Stimulated activated CD4-positive, alpha-beta T cell treated with anti-CD3 and anti-CD28 coated beads, Interleukin-4, amount 100 ng/mL, for 24 hours (primary cell): ENCODE measurements around the gene MTURN.
"Not testable (repeated sequence)": the region's sequence is repeated elsewhere in the genome, so short reads cannot be mapped to it uniquely, and the experiment has no call there.

Experiments
- DNase-seq: peaks from one replicate; pipeline ENCODE4 v3.0.0-alpha.2; 2020

The MTURN gene

DNA sequence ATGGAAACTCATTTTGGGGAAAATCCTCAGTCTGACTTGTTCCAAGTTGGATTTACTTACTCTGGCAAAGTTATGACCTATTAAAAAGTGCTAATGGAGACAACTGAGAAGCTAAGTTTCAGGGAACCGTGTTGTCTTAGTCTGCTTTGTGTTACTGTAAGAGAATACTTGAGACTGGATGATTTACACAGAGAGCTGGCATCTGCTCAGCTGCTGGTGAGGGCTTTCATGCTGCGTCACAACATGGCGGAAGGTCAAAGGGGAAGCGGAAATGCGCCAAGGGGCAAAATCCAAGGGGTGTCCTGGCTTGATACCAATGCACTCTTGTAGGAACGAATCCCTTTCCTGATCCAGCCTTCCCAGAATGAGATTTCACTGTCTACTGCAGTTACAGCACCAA, 46.4 kb downstream of the MTURN start:
- DNase-seq: no peak

DNA sequence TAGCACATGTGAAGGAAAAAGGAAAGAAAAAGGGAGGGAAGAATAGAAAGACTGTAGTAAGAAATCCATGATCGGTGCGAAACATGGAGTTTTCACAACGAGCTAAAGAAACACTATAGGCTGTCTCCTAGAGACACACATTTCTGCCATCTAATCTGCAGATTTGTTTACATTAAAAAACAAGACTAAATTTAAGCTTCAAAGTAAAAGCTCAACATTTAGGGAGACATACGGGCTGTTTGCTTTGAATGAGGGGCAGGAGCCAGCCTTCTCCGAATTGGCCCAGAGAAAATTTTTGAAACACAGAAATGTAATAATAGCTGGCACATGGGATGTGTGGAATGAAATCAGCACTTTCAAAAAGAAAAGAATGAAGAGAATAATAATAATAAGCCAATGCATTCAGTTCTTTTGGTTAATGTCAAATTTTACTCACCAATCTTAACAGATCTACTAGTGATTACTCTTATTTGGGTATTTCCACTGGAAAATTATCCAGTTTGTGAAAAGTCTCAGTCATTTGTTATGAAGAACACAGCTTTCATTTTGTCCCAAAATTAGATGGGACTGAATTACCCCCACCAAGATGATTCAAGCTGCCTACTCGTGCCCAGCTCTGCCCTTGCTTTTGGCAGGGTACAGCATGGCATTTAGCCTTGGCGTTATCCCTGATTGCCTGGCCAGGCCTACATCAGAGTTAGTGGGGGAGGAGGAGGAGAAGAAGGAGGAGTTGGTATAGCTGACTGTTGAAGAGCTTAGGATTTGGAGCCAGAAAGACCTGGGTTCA, 47.1 kb downstream of the MTURN start:
- DNase-seq: no peak

DNA sequence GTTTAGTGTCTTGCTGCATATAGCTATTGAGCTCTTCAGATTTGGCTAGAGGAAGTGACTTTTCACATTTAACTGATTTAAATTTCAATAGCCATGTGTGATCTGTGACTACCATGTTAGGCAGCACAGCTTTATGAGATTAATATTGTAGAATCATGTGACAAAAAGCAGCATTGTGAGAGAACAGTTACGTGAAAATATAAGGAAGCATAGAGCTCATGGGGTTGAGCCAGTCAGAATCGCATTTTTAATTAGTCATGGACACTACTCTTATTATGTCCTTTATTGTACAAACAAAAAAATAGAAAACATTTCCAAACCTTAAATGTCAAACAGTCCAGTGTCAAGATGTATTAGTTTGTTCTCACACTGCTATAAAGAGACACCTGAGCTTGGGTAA, 48.0 kb downstream of the MTURN start:
- no peak for DNase-seq

DNA sequence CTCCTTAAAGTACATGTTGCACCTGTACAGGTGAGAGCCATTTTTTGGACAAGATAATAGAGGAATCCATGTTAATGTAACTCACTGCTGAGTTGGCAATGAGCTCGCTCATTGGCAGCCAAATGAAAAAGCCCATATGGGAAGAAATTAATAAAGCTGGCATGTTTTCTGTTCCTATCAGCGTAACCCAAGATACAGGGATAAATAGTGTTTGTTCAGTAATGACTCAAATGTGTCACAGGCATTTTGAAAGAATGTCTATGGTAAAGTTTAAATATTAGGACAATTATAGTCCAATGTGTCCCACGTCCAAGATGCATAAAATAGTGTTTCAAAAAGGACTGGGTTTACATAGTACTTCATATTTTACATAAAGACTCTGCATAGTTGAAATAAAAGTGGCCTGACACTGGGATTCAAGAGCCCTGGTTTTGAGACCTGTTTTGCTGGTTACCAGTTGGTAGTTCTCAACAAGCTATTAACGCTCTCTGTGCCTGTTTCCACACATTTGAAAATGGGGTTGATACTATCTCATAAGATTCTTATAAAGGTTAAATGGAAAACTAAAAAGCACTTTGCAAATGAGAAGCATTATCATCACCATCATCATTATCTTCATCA, 49.1 kb downstream of the MTURN start:
- no peak for DNase-seq

DNA sequence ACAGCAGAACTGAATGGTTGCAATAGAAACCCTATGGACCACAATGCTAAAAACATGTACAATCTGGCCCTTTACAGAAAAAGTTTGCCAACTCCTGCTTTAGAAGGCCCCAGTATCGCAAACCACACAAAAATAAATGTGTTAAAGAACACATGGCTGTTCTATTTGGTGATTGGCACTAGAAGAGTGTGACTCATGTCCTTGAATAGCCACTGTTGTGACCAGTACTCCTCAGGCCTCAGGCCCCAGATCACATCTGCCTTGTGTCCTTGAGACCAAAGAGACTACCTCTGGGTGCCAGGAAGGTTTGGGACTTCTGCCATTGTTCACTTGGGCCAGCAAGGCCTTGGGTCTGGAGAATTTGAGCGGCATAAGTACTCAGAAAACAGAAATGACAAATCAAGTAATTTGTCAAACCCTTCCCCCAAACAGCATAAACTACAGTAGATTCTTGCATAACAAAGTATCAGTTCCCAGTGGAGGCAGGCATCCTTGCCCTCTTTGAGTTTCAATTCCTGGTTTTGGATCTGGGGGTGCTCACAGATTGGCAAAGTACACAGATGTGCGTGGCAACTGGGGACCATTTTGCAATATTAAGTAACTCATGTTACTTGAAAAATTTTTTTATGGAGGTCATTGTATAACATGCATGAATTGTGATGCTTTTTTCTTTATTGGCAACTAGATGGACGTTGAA, 50.2 kb downstream of the MTURN start:
- no peak for DNase-seq

DNA sequence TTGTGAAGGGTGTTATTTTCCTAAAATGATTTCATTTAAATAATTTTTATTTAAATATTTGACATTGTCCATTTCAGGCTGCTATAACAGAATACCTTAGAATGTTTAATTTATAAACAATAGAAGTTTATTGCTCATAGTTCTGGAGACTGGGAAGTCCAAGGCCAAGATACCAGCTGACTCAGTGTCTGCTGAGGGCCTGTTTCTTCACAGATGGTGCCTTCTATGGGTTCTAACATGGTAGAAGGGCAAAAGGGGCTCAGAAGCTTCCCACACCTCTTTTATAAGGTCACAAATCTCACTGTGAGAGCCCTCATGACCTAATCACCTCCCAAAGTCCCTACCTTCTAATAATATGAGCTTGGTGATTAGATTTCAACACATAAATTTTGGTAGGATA, 50.7 kb downstream of the MTURN start:
- no peak for DNase-seq

DNA sequence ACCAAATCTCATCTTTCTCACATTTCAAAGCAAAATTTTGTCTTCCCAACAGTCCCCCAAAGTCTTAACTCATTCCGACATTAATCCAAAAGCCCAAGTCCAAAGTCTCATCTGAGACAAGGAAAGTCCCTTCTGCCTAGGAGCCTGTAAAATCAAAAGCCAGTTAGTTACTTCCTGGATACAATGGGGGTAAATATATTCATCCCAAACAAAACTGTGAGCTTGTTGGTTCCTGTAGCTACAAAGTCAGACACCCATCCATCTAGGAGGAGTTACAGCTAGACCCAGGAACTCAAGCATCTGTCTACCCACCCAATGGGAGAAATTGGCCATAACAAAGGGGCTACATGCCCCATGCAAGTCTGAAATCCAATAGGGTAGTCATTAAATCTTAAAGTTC, 51.9 kb downstream of the MTURN start:
- no peak for DNase-seq

DNA sequence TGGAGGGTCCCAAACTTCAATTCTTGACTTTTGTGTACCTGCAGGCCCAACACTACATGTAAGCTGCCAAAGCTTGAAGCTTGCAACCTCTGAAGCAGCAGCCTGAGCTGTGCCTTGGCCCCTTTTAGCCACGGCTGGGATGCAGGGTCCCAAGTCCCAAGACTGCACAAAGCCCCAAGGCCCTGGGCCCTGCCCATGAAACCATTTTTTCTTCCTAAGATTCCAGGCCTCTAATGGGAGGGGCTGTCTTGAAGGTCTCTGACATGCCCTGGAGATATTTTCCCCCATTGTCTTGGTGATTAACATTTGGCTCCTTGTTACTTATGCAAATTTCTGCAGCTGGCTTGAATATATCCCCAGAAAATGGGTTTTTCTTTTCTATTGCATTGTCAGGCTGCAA, 52.7 kb downstream of the MTURN start:
- no peak for DNase-seq

DNA sequence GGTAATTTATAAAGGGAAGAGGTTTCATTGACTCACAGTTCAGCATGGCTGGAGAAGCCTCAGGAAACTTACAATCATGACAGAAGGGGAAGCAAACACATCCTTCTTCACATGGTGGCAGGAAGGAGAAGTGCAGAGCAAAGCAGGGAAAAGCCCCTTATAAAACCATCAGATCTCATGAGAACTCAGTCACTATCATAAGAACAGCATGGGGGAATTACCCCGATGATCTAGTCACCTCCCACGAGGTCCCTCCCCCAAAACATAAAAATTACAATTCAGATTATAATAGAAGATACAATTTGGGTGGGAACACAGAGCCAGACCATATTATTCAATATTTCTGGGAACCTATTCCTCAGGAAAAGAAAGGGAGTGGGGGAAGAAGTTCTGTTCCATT, 53.6 kb downstream of the MTURN start:
- not testable (repeated sequence) for DNase-seq

DNA sequence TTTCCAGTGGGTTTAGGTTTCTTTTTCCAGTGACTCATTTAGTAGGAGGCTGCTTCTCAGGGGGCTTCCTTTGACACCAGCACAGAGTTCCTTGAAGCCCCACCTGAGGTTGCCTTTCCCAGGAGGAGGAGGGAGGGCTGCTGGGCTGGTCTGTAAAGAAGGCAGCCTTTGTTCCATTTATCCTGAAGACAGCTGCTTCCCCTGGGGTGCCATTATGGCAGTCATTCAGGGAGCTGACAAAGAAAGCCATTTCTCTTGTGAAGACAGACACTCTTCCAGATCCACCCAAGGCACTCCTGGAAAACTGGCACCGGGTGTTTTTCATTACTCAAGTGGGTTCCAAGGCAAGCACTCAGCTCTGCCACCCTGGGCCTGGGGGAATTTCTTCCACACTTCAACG, 54.0 kb downstream of the MTURN start:
- DNase-seq: no peak

DNA sequence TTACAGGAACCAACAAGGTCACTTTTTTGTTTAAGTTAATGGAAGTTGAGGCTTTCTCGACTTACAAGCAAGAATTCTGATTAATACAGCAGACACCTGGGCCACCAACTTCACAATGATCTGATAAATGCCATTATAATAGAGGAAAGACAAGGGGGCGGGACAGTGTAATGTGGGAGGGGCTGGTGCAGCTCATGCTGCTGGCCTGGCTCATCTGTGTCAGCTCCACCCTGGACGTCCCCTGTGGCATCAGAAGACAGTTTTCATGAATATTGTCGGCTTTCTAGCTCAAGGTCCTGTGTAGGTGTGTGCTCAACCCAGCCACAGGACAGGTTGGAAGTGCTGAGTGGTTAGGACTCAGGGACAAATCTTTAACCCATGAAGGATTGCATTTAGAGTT, 57.0 kb downstream of the MTURN start:
- no peak for DNase-seq

DNA sequence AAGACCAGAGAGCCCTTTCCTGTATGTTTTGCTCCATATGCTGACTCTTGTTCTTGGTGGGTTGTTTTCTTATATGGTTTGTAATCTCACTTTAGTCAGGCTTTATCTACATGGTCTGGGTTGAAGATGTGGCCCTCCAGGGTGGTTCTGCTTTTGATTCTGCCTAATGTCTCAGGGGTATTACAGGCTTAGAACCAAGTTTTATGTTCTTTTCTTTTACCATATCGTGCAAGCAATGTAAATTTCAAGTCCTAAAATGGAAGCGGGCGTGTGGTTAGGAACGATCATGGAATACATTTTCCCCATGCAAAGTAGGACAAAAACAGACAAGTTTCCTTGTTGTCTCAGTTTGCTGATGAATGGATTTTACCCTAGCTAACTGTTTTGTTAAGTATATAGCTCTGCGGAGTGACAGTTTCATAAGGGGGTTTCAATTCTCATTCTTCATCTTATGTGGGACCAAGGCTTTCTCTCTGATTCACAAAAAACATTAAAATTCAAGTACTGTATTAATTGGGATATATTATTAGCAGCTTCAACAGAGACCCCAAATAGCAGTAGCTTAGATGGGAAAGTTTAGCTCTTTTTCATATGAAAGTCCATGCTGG, 58.7 kb downstream of the MTURN start:
- no peak for DNase-seq

DNA sequence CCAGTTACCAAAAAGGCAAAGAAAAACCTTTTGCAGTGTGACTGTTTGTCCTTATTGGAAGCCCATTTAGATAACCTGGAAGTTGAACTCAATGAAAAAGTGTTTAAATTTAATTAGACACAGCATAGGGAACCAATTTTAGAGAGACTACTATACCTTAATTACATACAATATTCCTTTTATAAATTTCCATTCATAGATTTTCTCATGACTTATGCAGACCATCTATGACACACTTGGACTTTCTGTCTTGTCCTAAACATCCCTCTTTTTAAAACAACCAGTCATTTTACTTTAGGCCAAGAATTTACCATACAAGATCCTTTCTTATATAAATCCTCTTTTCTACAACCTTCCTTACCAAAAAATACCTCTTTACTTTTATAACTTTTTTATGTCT, 61.6 kb downstream of the MTURN start:
- DNase-seq: no peak

DNA sequence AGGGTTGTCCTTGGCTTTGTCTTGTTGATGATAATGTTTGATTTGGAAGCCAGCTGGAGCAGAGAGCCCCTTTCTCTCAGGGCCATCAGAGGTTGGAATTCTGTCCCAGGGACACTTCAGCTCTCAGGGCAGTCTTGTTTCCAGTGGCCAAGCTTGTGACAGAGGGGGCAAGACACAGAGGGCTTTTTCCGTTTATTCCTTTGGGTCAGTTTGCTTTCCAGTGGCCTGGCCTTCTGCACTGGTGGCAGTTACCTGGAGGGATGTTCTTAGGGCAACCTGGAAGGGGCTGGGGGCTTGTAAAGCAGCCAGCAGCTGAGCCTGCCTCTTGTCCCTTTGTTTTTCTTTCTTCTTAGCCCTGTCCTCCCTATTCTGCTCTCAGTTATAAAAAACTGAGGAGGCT, 62.7 kb downstream of the MTURN start:
- DNase-seq: no peak

DNA sequence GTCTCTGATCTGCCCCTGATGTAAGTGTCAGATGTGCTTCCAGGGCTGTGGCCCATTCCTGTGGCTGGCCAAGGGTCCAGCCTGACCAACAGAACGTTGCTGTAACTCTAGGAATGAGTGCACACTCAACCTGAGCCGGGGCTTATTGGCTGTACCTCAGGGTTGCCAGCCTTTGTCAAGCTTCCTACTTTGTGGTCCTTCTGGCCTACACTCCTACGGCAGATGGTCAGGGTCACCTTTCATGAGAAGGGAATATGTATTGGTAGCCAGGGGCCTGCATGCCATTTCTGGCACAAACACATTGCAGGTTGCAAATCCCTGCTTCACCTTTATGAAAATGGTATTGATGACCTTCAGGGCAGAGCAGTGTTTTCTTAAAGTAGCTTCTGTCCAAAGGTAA, 64.5 kb downstream of the MTURN start:
- no peak for DNase-seq

DNA sequence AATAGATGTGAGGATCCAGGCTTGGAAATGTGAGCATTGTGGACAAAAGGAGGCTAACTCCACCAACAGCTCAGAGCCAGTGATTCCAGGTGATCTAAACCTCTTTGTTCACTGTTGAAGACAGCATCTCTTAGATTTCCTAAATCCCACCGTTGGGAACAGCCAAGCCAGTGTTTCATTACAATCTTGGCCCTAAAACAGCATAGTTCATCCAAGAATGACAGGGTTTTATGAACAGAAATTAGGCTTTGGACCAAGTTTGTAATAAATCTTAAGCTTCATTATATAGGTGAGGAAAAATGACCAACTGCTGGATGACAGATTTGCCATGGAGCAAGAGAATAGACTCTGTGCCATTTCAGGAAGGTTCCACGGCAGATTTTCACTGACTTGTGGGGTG, 65.8 kb downstream of the MTURN start:
- no peak for DNase-seq

DNA sequence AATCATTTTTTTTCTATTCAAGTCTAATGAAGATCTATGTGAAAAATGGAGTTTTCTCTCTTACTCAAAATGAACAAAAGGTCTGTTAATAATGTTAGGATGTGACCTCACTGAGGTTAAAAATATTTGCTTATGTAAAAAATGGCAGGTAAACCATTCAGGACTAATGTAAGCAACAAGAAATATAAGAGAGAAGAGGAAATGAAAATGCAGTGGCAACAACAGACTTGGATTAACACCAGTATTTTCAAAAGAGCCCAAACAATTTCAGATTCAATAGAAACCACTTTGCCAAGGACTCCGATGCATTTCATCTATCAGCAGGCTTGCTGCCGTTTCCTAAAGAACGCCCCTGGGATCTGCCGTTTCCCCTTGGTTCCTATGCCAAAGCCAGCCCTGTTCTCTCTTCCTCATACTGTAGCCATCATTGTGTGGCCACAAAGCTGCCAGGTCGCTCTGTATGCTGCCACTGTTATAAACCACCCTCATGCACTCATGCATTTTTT, 66.4 kb downstream of the MTURN start:
- no peak for DNase-seq

DNA sequence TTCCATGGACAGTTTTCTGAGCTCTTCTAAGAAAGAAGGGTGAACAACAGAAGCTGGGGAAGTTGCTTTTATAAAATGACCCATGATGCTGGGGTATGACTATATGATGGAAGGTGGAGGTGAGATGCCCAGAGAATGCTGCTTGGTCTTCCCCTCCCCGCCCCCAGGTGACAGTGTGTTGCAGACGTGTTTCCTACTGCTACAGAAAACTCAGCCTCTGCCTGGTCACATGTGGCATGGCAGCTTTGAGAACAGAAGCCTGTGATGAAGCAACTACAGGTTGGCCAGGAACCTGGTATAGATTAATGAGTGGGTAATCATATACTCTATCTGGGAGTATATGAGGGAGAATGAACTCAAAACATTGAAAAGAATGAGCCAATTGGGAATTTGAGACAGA, 67.1 kb downstream of the MTURN start:
- no peak for DNase-seq

DNA sequence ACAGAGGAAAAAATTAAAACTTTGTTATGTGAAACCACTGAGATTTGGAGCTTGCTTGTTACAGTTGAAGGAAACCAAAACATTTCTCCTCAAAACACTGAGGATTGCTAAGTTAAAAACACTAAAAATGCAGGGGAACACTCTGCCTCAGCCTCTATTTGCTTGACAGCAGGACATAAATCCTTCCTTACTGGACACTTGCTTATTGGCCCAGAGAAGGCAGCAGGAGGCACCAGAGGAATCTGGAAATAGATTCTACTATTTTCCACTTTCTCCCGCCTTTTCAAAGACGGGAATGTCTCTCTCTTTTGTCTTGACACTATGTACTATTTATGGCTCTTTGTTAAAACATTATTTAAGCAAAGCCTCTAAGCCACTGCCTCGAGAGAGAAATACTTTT, 67.9 kb downstream of the MTURN start:
- no peak for DNase-seq

DNA sequence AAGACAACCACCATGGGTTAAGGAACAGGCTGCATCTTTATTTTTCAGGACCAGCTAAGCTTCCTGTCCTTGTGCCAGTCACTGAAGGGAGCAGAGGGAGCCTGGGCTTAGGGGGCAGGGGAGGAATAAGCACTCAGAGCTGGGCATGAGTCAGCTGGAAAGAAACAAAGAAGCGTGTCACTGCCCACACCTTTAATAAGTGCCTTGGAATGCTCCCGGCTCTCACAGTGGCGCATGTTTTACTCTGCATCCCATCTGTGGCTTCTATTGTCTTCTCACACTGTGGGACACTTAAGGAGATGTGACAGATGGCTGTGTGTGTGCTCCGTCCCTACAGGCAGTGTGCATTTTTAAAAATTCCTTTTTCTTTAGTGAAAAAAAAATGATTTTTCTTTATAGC, 71.7 kb downstream of the MTURN start:
- DNase-seq: no peak

DNA sequence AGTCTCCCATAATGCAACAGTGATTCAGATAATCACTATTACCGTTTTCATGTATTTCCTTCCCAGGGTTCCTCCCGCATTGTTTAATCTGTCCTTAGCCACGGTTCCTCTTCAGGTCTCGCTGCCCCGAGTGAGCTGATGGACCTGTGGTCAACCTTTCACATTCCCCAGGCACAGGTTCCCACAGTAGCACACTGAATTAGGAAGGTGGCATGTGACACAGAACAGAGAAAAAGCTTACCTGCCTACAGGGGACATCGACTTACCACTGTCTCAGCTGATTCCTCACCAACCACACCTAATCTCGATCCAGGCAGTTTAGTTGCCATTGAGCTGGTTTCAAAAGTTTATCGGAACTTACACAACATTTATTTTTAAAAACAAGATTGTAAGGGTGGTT, 72.2 kb downstream of the MTURN start:
- DNase-seq: no peak

DNA sequence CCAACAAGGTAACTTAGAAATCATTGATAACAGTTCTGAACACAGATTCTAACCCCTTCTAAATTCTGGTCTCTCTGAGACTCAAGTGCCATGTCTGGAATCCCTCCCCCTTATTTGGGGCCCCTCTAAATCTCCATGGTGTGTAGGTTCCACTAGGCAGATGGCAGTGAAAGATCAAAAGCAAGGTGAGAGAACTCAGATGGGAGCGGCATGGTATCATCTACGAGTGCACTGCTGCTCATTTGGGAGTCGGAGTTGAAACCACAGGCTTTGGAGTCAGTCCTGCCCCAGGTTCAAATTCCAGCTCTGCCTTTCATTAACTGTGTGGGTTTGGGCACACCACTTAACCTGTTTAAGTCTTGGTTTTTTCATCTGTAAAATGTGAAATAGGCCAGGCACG, 72.6 kb downstream of the MTURN start:
- DNase-seq: no peak

DNA sequence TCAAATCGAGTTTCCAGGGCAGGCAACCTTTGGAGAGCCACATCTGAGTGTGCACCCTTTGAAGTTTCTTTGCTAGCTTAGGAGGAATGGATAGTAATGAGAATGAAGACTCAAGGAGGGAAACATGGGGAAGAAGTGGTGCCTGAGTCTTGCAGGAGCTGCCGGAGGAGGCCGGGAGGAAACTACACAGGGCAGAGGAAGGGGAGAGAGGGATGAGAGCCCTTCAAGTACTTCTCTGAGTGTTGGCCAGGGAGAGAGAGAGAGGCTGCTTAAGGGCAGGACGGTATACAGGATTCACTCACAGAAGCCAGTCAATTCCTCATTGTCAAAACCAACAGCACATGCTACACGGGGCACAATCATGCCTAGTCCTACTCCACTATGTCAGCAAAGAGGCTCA, 75.2 kb downstream of the MTURN start:
- no peak for DNase-seq
